ENCODE measurements around the gene TMEM182. TPM values are rescaled to one million over a fixed set of nuclear protein-coding genes. Genes with fewer than 3 reads are reported as not detected.
A peak's percentile ranks its signal among the peaks of the same experiment; 100 is the strongest.

Gene TMEM182
- total RNA-seq, 4 donors from 2014 or later, result 0.66 to 1.2 (median 0.80) TPM

GRCh38 chr2:102736410-102737409 is 25.1 kb upstream of the TMEM182 start:
- H3K27ac ChIP-seq, result peak overlapping the region; percentile 1 to 83 (median 78)
- no peaks in the 10 kb centered on the region for H3K27me3 ChIP-seq
- H3K9me3 ChIP-seq, result no peaks in the 10 kb centered on the region
- TF ChIP-seq EP300 (IDR thresholded peaks at IDR 0.05) (no peak), POLR2AphosphoS5 (IDR thresholded peaks at IDR 0.05) (peak; percentile 64), POLR2A (IDR thresholded peaks at IDR 0.05) (peak; percentile 69 to 73)
- TF ChIP-seq, protein P1, sequence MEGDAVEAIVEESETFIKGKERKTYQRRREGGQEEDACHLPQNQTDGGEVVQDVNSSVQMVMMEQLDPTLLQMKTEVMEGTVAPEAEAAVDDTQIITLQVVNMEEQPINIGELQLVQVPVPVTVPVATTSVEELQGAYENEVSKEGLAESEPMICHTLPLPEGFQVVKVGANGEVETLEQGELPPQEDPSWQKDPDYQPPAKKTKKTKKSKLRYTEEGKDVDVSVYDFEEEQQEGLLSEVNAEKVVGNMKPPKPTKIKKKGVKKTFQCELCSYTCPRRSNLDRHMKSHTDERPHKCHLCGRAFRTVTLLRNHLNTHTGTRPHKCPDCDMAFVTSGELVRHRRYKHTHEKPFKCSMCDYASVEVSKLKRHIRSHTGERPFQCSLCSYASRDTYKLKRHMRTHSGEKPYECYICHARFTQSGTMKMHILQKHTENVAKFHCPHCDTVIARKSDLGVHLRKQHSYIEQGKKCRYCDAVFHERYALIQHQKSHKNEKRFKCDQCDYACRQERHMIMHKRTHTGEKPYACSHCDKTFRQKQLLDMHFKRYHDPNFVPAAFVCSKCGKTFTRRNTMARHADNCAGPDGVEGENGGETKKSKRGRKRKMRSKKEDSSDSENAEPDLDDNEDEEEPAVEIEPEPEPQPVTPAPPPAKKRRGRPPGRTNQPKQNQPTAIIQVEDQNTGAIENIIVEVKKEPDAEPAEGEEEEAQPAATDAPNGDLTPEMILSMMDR (IDR thresholded peaks at IDR 0.05), result peak in 1 of 4 experiments; percentile 6
- peak; percentile 93 for ATAC-seq
- H3K4me3 ChIP-seq, result peak overlapping the region; percentile 85 to 91
- peaks cover 0 to 22% (median 7%) of the 10 kb centered on the region in 3 donors for H3K4me1 ChIP-seq
- WGBS, 2 donors (ENCODE audit: low coverage in 1 of 2), result 0 to 2% methylated on average over 4 to 12 of the region's 52 CpGs
- H3K36me3 ChIP-seq, result peaks cover 2 to 5% of the 10 kb centered on the region in 2 donors

- H3K9me3 ChIP-seq, result no peaks in the 10 kb centered on the region
- no peaks in the 10 kb centered on the region for H3K36me3 ChIP-seq
- WGBS, 2 donors (ENCODE audit: low coverage in 1 of 2), result 73% methylated on average over 1 of the region's 1 CpG; no CpG with 5 or more reads in 1 of the 2 donors
- no peak for ATAC-seq
- TF ChIP-seq EP300 (IDR thresholded peaks at IDR 0.05) (no peak), POLR2A (IDR thresholded peaks at IDR 0.05) (no peak), POLR2AphosphoS5 (IDR thresholded peaks at IDR 0.05) (no peak)
- TF ChIP-seq, protein P1 (IDR thresholded peaks at IDR 0.05), result no peak
- no peak overlapping the region for H3K27ac ChIP-seq
- H3K4me1 ChIP-seq, result peaks cover 0 to 22% (median 7%) of the 10 kb centered on the region in 3 donors
- no peaks in the 10 kb centered on the region for H3K27me3 ChIP-seq
- H3K4me3 ChIP-seq, result peak overlapping the region in 1 of 2 donors; percentile 85
Measured at GRCh38 chr2:102737431-102737830, 24.4 kb upstream of the TMEM182 start.

- WGBS, 2 donors (ENCODE audit: low coverage in 1 of 2), result 83 to 85% methylated on average over 3 of the region's 3 CpGs
Measured at GRCh38 chr2:102743259-102743658, 18.6 kb upstream of the TMEM182 start.

GRCh38 chr2:102748107-102748506 is 13.7 kb upstream of the TMEM182 start:
- TF ChIP-seq, protein P1 (IDR thresholded peaks at IDR 0.05), result no peak
- no peak for ATAC-seq
- 65 to 74% methylated on average over 3 to 4 of the region's 4 CpGs for WGBS, 2 donors (ENCODE audit: low coverage in 1 of 2)

More at GRCh38 chr2:102743259-102743658, 18.6 kb upstream of the TMEM182 start:
- H3K4me3 ChIP-seq, result no peak overlapping the region
- no peaks in the 10 kb centered on the region for H3K27me3 ChIP-seq
- H3K36me3 ChIP-seq, result no peaks in the 10 kb centered on the region
- no peaks in the 10 kb centered on the region for H3K9me3 ChIP-seq
- TF ChIP-seq, protein P1 (IDR thresholded peaks at IDR 0.05), result no peak
- TF ChIP-seq POLR2A (IDR thresholded peaks at IDR 0.05) (no peak), POLR2AphosphoS5 (IDR thresholded peaks at IDR 0.05) (no peak), EP300 (IDR thresholded peaks at IDR 0.05) (no peak)
- H3K27ac ChIP-seq, result no peak overlapping the region
- ATAC-seq, result no peak
- no peaks in the 10 kb centered on the region for H3K4me1 ChIP-seq

More at GRCh38 chr2:102748107-102748506, 13.7 kb upstream of the TMEM182 start:
- H3K4me1 ChIP-seq, result no peaks in the 10 kb centered on the region
- H3K27me3 ChIP-seq, result no peaks in the 10 kb centered on the region
- no peaks in the 10 kb centered on the region for H3K36me3 ChIP-seq
- H3K27ac ChIP-seq, result no peak overlapping the region
- no peaks in the 10 kb centered on the region for H3K9me3 ChIP-seq
- no peak overlapping the region for H3K4me3 ChIP-seq
